GM08714 (cell line): ENCODE results near the gene SRGAP2C.
"Not testable (repeated sequence)": the region's sequence is repeated elsewhere in the genome, so short reads cannot be mapped to it uniquely, and the experiment has no call there.

Experiments
- H3K4me3 ChIP-seq: fragments of 200-500 bp; sonication (Bioruptor generic); 2 replicates; pipeline ENCODE4 v1.5.1; 2014; ENCODE audit warnings: mild to moderate bottlenecking, low read length, inconsistent platforms

Gene SRGAP2C

GRCh38 chr1:121186191-121186590 is 1.4 kb downstream of the SRGAP2C start:
- peak overlapping the region; percentile 46; the same call in 1 of the 2 replicates for H3K4me3 ChIP-seq

GRCh38 chr1:121187914-121188313 is 3.1 kb downstream of the SRGAP2C start:
- H3K4me3 ChIP-seq = not testable (repeated sequence)

- not testable (repeated sequence) for H3K4me3 ChIP-seq
Measured at GRCh38 chr1:121192512-121192911, 7.7 kb downstream of the SRGAP2C start.

GRCh38 chr1:121197095-121197882 is 12.5 kb downstream of the SRGAP2C start:
- not testable (repeated sequence) for H3K4me3 ChIP-seq

GRCh38 chr1:121199763-121200162 is 15.0 kb downstream of the SRGAP2C start:
- H3K4me3 ChIP-seq = not testable (repeated sequence)

GRCh38 chr1:121200232-121200631 is 15.5 kb downstream of the SRGAP2C start:
- H3K4me3 ChIP-seq = not testable (repeated sequence)

- H3K4me3 ChIP-seq = not testable (repeated sequence)
Measured at GRCh38 chr1:121200985-121201981, 16.5 kb downstream of the SRGAP2C start.

GRCh38 chr1:121202986-121203385 is 18.2 kb downstream of the SRGAP2C start:
- not testable (repeated sequence) for H3K4me3 ChIP-seq

- not testable (repeated sequence) for H3K4me3 ChIP-seq
Measured at GRCh38 chr1:121205786-121206711, 21.3 kb downstream of the SRGAP2C start.

- not testable (repeated sequence) for H3K4me3 ChIP-seq
Measured at GRCh38 chr1:121207328-121207727, 22.6 kb downstream of the SRGAP2C start.

GRCh38 chr1:121208375-121208774 is 23.6 kb downstream of the SRGAP2C start:
- not testable (repeated sequence) for H3K4me3 ChIP-seq

- H3K4me3 ChIP-seq = not testable (repeated sequence)
Measured at GRCh38 chr1:121210778-121211177, 26.0 kb downstream of the SRGAP2C start.

GRCh38 chr1:121213491-121213890 is 28.7 kb downstream of the SRGAP2C start:
- H3K4me3 ChIP-seq = not testable (repeated sequence)

- H3K4me3 ChIP-seq = not testable (repeated sequence)
Measured at GRCh38 chr1:121214544-121215156, 29.9 kb downstream of the SRGAP2C start.

- not testable (repeated sequence) for H3K4me3 ChIP-seq
Measured at GRCh38 chr1:121215699-121216417, 31.1 kb downstream of the SRGAP2C start.

- H3K4me3 ChIP-seq = not testable (repeated sequence)
Measured at GRCh38 chr1:121216676-121217075, 31.9 kb downstream of the SRGAP2C start.

- not testable (repeated sequence) for H3K4me3 ChIP-seq
Measured at GRCh38 chr1:121221770-121222169, 37.0 kb downstream of the SRGAP2C start.

GRCh38 chr1:121224714-121225113 is 39.9 kb downstream of the SRGAP2C start:
- H3K4me3 ChIP-seq = not testable (repeated sequence)

GRCh38 chr1:121226295-121226904 is 41.6 kb downstream of the SRGAP2C start:
- not testable (repeated sequence) for H3K4me3 ChIP-seq
